PC-9 (cell line): ENCODE data around the gene LRP8. TPM values are rescaled to one million over a fixed set of nuclear protein-coding genes. Genes with fewer than 3 reads are reported as not detected.

Experiments
- BruUV-seq: library from RNA; stranded (reverse); fragments of 400-500 nt; replicated peaks from 2 replicates; lab custom pipeline; 2021; lab: Mats Ljungman, UMichigan
- CTCF ChIA-PET: fragments of 300-600 bp; sonication (Branson Sonifier 250); formaldehyde crosslinking; loops from one replicate; lab custom pipeline; 2022; ENCODE audit warnings: antibody characterized with exemption; lab: Charles Lee
- POLR2A ChIA-PET: fragments of 300-600 bp; sonication (Branson Sonifier 250); formaldehyde crosslinking; loops from one replicate; lab custom pipeline; 2022; ENCODE audit warnings: antibody characterized with exemption; ENCODE audit not compliant: unreplicated experiment; lab: Charles Lee
- DNase-seq, 2 experiments: peaks; one replicate each; pipeline versions ENCODE4 v3.0.0 to v3.0.0-alpha.2; 2015 to 2022; ENCODE audit warnings: mixed read lengths in 1 of 2
- H2AFZ ChIP-seq: fragments of 200-600 bp; sonication (generic); 2 replicates; pipeline ENCODE4 v1.8.1; 2017; ENCODE audit warnings: antibody characterized with exemption
- H3F3A ChIP-seq: fragments of 200-600 bp; sonication (generic); 2 replicates; pipeline ENCODE4 v1.8.1; 2017; ENCODE audit warnings: antibody characterized with exemption, mild to moderate bottlenecking, low read depth; ENCODE audit not compliant: insufficient read depth
- H3K27ac ChIP-seq: fragments of 200-600 bp; sonication (generic); 2 replicates; pipeline ENCODE4 v1.6.1; 2016; ENCODE audit warnings: mixed run types
- H3K27me3 ChIP-seq: fragments of 200-600 bp; sonication (generic); 2 replicates; pipeline ENCODE4 v1.6.1; 2016; ENCODE audit warnings: low read depth, mixed run types; ENCODE audit not compliant: insufficient read depth
- H3K36me3 ChIP-seq: fragments of 200-600 bp; sonication (generic); 2 replicates; pipeline ENCODE4 v1.6.1; 2016; ENCODE audit warnings: low read depth, mixed run types
- H3K4me1 ChIP-seq: fragments of 200-600 bp; sonication (generic); replicated peaks from 2 replicates; pipeline ENCODE4 v1.6.1; 2016; ENCODE audit warnings: mixed run types; ENCODE audit not compliant: insufficient read depth
- H3K4me2 ChIP-seq: fragments of 200-600 bp; sonication (generic); 2 replicates; pipeline ENCODE4 v1.6.1; 2017; ENCODE audit warnings: mixed run types
- H3K4me3 ChIP-seq: fragments of 200-600 bp; sonication (generic); 2 replicates; pipeline ENCODE4 v1.6.1; 2016; ENCODE audit warnings: mixed run types
- H3K79me2 ChIP-seq: fragments of 200-600 bp; sonication (generic); 2 replicates; pipeline ENCODE4 v1.6.1; 2017; ENCODE audit warnings: low read depth, mixed run types
- H3K9me2 ChIP-seq: fragments of 200-600 bp; sonication (generic); 2 replicates; pipeline ENCODE4 v1.8.1; 2017; ENCODE audit warnings: mild to moderate bottlenecking; ENCODE audit not compliant: insufficient read depth
- H3K9me3 ChIP-seq: fragments of 200-600 bp; sonication (generic); 2 replicates; pipeline ENCODE4 v1.8.1; 2016; ENCODE audit warnings: low read depth; ENCODE audit not compliant: insufficient read depth
- H4K20me1 ChIP-seq: fragments of 200-600 bp; sonication (generic); 2 replicates; pipeline ENCODE4 v1.8.1; 2017; ENCODE audit not compliant: insufficient read depth
- EZH2 ChIP-seq: fragments of 200-600 bp; sonication (generic); IDR thresholded peaks from 2 replicates; pipeline ENCODE4 v1.8.0; 2017; ENCODE audit warnings: antibody characterized with exemption, low read depth
- intact Hi-C: fragments of 100-400 bp; cut with micrococcal nuclease; formaldehyde crosslinking; loops from one replicate; pipeline ENCODE4 v1.10.0; 2022; ENCODE audit not compliant: unreplicated experiment
- total RNA-seq: library from RNA; stranded (reverse); gene quantifications from 2 replicates; pipeline ENCODE4 v1.2.3, GENCODE V29; 2021
- TF ChIP-seq, protein P1 (sequence below): fragments of 200-600 bp; sonication (generic); conservative IDR thresholded peaks from 2 replicates; pipeline ENCODE4 v1.6.1; 2017; ENCODE audit warnings: mixed run types, antibody characterized with exemption, mild to moderate bottlenecking, moderate library complexity

The LRP8 gene
- total RNA-seq, 1 experiment from 2014 or later: 85.3 TPM

- Histone ChIP-seq H3F3A (no peaks in the 10 kb centered on the region), H3K9me2 (no peaks in the 10 kb centered on the region), H2AFZ (no peak overlapping the region), H3K27ac (no peak overlapping the region), H3K4me3 (no peak overlapping the region), H4K20me1 (no peaks in the 10 kb centered on the region), H3K4me2 (no peak overlapping the region), H3K36me3 (no peaks in the 10 kb centered on the region), H3K9me3 (no peaks in the 10 kb centered on the region), H3K4me1 (no peaks in the 10 kb centered on the region), H3K27me3 (no peaks in the 10 kb centered on the region), H3K79me2 (no peaks in the 10 kb centered on the region)
- BruUV-seq: no TSS peak
- TF ChIP-seq, protein P1, sequence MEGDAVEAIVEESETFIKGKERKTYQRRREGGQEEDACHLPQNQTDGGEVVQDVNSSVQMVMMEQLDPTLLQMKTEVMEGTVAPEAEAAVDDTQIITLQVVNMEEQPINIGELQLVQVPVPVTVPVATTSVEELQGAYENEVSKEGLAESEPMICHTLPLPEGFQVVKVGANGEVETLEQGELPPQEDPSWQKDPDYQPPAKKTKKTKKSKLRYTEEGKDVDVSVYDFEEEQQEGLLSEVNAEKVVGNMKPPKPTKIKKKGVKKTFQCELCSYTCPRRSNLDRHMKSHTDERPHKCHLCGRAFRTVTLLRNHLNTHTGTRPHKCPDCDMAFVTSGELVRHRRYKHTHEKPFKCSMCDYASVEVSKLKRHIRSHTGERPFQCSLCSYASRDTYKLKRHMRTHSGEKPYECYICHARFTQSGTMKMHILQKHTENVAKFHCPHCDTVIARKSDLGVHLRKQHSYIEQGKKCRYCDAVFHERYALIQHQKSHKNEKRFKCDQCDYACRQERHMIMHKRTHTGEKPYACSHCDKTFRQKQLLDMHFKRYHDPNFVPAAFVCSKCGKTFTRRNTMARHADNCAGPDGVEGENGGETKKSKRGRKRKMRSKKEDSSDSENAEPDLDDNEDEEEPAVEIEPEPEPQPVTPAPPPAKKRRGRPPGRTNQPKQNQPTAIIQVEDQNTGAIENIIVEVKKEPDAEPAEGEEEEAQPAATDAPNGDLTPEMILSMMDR: no peak
- TF ChIP-seq EZH2: no peak
- intact Hi-C loops: no loop called here
- POLR2A ChIA-PET: no interaction called here
- CTCF ChIA-PET: no interaction called here
- no peak for DNase-seq
Measured at GRCh38 chr1:53372501-53372951, 44.7 kb upstream of the LRP8 start.

- no peaks in the 10 kb centered on the region for H3K9me2 ChIP-seq
- no peak overlapping the region for H3K4me2 ChIP-seq
- H2AFZ ChIP-seq: no peak overlapping the region
- H4K20me1 ChIP-seq: no peaks in the 10 kb centered on the region
- H3K27me3 ChIP-seq: no peaks in the 10 kb centered on the region
- no peaks in the 10 kb centered on the region for H3F3A ChIP-seq
- H3K36me3 ChIP-seq: no peaks in the 10 kb centered on the region
- BruUV-seq: no TSS peak
- intact Hi-C loops: no loop called here
- H3K4me1 ChIP-seq: no peaks in the 10 kb centered on the region
- no peaks in the 10 kb centered on the region for H3K79me2 ChIP-seq
- TF ChIP-seq EZH2: no peak
- TF ChIP-seq, protein P1: no peak
- ChIA-PET POLR2A (no interaction called here), CTCF (no interaction called here)
- no peak for DNase-seq
- H3K9me3 ChIP-seq: no peaks in the 10 kb centered on the region
- no peak overlapping the region for H3K27ac ChIP-seq
- H3K4me3 ChIP-seq: no peak overlapping the region
Measured at GRCh38 chr1:53371851-53372250, 44.0 kb upstream of the LRP8 start.

GRCh38 chr1:53371121-53371666 is 43.3 kb upstream of the LRP8 start:
- H3F3A ChIP-seq: no peaks in the 10 kb centered on the region
- no TSS peak for BruUV-seq
- no peaks in the 10 kb centered on the region for H3K79me2 ChIP-seq
- H3K4me3 ChIP-seq: no peak overlapping the region
- H3K27ac ChIP-seq: no peak overlapping the region
- intact Hi-C loops: no loop called here
- H3K27me3 ChIP-seq: no peaks in the 10 kb centered on the region
- H3K9me2 ChIP-seq: no peaks in the 10 kb centered on the region
- TF ChIP-seq EZH2: no peak
- TF ChIP-seq, protein P1: no peak
- ChIA-PET CTCF (no interaction called here), POLR2A (no interaction called here)
- DNase-seq: no peak
- H4K20me1 ChIP-seq: no peaks in the 10 kb centered on the region
- no peak overlapping the region for H3K4me2 ChIP-seq
- no peak overlapping the region for H2AFZ ChIP-seq
- H3K9me3 ChIP-seq: no peaks in the 10 kb centered on the region
- no peaks in the 10 kb centered on the region for H3K4me1 ChIP-seq
- H3K36me3 ChIP-seq: no peaks in the 10 kb centered on the region
